ENCODE measurements around the gene ZNF57. TPM values are rescaled to one million over a fixed set of nuclear protein-coding genes. Genes with fewer than 3 reads are reported as not detected.
"Not testable (repeated sequence)": the region's sequence is repeated elsewhere in the genome, so short reads cannot be mapped to it uniquely, and the experiment has no call there.

Gene ZNF57
- total RNA-seq, 3 donors from 2014 or later (not counting 1 experiment from before 2014, with no cell fraction given): 4.4 to 7.5 (median 4.7) TPM

GRCh38 chr19:2896694-2897093 is 4.0 kb upstream of the ZNF57 start:
- Histone ChIP-seq H3K27me3 (ENCODE audit: control insufficient read depth, insufficient read depth, low read length) (no peaks in the 10 kb centered on the region), H3K36me3 (ENCODE audit: control insufficient read depth, insufficient read depth, low read length) (no peaks in the 10 kb centered on the region), H3K9me3 (ENCODE audit: control insufficient read depth, insufficient read depth, low read length) (no peaks in the 10 kb centered on the region), H3K4me1 (ENCODE audit: control insufficient read depth, insufficient read depth, low read length) (peaks cover 9% of the 10 kb centered on the region), H3K4me3 (ENCODE audit: low read length) (no peak overlapping the region), H3K27ac (ENCODE audit: low read length) (no peak overlapping the region)
- ATAC-seq (no peak), DNase-seq (no peak)
- intact Hi-C loops (cut with micrococcal nuclease): no loop called here
- peaks cover 12 to 14% of the 10 kb centered on the region in 2 donors for H3K4me1 Mint-ChIP-seq
- H3K36me3 Mint-ChIP-seq: no peaks in the 10 kb centered on the region
- WGBS (ENCODE audit: insufficient coverage): 73% methylated on average over 6 of the region's 8 CpGs
- no peak overlapping the region for H3K27ac Mint-ChIP-seq
- no peak overlapping the region for H3K4me3 Mint-ChIP-seq
- no peak for TF ChIP-seq CTCF (IDR thresholded peaks at IDR 0.05)
- no peaks in the 10 kb centered on the region for H3K27me3 Mint-ChIP-seq (ENCODE audit: low read depth in 2 of 2)
- H3K9me3 Mint-ChIP-seq: no peaks in the 10 kb centered on the region

GRCh38 chr19:2902590-2903218 is 2.0 kb downstream of the ZNF57 start:
- no peak for TF ChIP-seq CTCF (IDR thresholded peaks at IDR 0.05)
- H3K27ac Mint-ChIP-seq: no peak overlapping the region
- ATAC-seq (no peak), DNase-seq (no peak)
- peaks cover 13% of the 10 kb centered on the region for H3K4me1 ChIP-seq (ENCODE audit: control insufficient read depth, insufficient read depth, low read length)
- H3K9me3 ChIP-seq (ENCODE audit: control insufficient read depth, insufficient read depth, low read length): no peaks in the 10 kb centered on the region
- H3K36me3 Mint-ChIP-seq: no peaks in the 10 kb centered on the region
- no peaks in the 10 kb centered on the region for H3K27me3 Mint-ChIP-seq (ENCODE audit: low read depth in 2 of 2)
- 85% methylated on average over 13 of the region's 13 CpGs for WGBS (ENCODE audit: insufficient coverage)
- no peaks in the 10 kb centered on the region for H3K9me3 Mint-ChIP-seq
- H3K4me3 ChIP-seq (ENCODE audit: low read length): no peak overlapping the region
- intact Hi-C loops (cut with micrococcal nuclease): loop anchor here (5.0 kb wide), 1 partner anchor 45 kb away; no protein-coding TSS in a partner anchor
- H3K4me3 Mint-ChIP-seq: peak overlapping the region; percentile 99
- no peak overlapping the region for H3K27ac ChIP-seq (ENCODE audit: low read length)
- H3K36me3 ChIP-seq (ENCODE audit: control insufficient read depth, insufficient read depth, low read length): no peaks in the 10 kb centered on the region
- peaks cover 25 to 27% of the 10 kb centered on the region in 2 donors for H3K4me1 Mint-ChIP-seq
- H3K27me3 ChIP-seq (ENCODE audit: control insufficient read depth, insufficient read depth, low read length): no peaks in the 10 kb centered on the region

- not testable (repeated sequence) for H3K27me3 ChIP-seq (ENCODE audit: control insufficient read depth, insufficient read depth, low read length); H3K27ac ChIP-seq (ENCODE audit: low read length); H3K4me3 Mint-ChIP-seq; H3K36me3 Mint-ChIP-seq; ATAC-seq; DNase-seq; H3K36me3 ChIP-seq (ENCODE audit: control insufficient read depth, insufficient read depth, low read length); H3K27me3 Mint-ChIP-seq (ENCODE audit: low read depth in 2 of 2); H3K27ac Mint-ChIP-seq; H3K9me3 Mint-ChIP-seq; H3K4me3 ChIP-seq (ENCODE audit: low read length); H3K9me3 ChIP-seq (ENCODE audit: control insufficient read depth, insufficient read depth, low read length)
- H3K4me1 Mint-ChIP-seq: peaks cover 25 to 27% of the 10 kb centered on the region in 2 donors
- peaks cover 13% of the 10 kb centered on the region for H3K4me1 ChIP-seq (ENCODE audit: control insufficient read depth, insufficient read depth, low read length)
- 96% methylated on average over 13 of the region's 13 CpGs for WGBS (ENCODE audit: insufficient coverage)
- intact Hi-C loops (cut with micrococcal nuclease): loop anchor here (5.0 kb wide), 1 partner anchor 44 kb away; no protein-coding TSS in a partner anchor
Observed at GRCh38 chr19:2903326-2903725, 2.6 kb downstream of the ZNF57 start.

GRCh38 chr19:2905918-2906519 is 5.3 kb downstream of the ZNF57 start:
- no peaks in the 10 kb centered on the region for H3K9me3 Mint-ChIP-seq
- H3K27ac ChIP-seq (ENCODE audit: low read length): no peak overlapping the region
- H3K27ac Mint-ChIP-seq: no peak overlapping the region
- no peak overlapping the region for H3K4me3 Mint-ChIP-seq
- intact Hi-C loops (cut with micrococcal nuclease): no loop called here
- no peaks in the 10 kb centered on the region for H3K36me3 Mint-ChIP-seq
- no peaks in the 10 kb centered on the region for H3K27me3 ChIP-seq (ENCODE audit: control insufficient read depth, insufficient read depth, low read length)
- H3K36me3 ChIP-seq (ENCODE audit: control insufficient read depth, insufficient read depth, low read length): no peaks in the 10 kb centered on the region
- no peaks in the 10 kb centered on the region for H3K27me3 Mint-ChIP-seq (ENCODE audit: low read depth in 2 of 2)
- H3K4me3 ChIP-seq (ENCODE audit: low read length): no peak overlapping the region
- WGBS (ENCODE audit: insufficient coverage): 94% methylated on average over 8 of the region's 11 CpGs
- ATAC-seq (no peak), DNase-seq (no peak)
- no peak for TF ChIP-seq CTCF (IDR thresholded peaks at IDR 0.05)
- peaks cover 20% of the 10 kb centered on the region in 2 donors for H3K4me1 Mint-ChIP-seq
- H3K9me3 ChIP-seq (ENCODE audit: control insufficient read depth, insufficient read depth, low read length): no peaks in the 10 kb centered on the region
- H3K4me1 ChIP-seq (ENCODE audit: control insufficient read depth, insufficient read depth, low read length): peaks cover 10% of the 10 kb centered on the region

Data from natural killer cell (primary cell).